Measurements from ENCODE around the gene PLCB4. TPM values are rescaled to one million over a fixed set of nuclear protein-coding genes. Genes with fewer than 3 reads are reported as not detected.

Gene PLCB4
- total RNA-seq, 1 donor, result 3.5 TPM

GRCh38 chr20:9294041-9294440 lies 225.2 kb downstream of the PLCB4 start:
- peak; percentile 32 for DNase-seq (ENCODE audit: low read depth)
- no peak for TF ChIP-seq CTCF (IDR thresholded peaks at IDR 0.05; ENCODE audit: insufficient read depth, low read depth, low read length)
- H3K4me3 ChIP-seq (ENCODE audit: low read depth, low read length), result no peak overlapping the region

GRCh38 chr20:9298906-9299305 lies 230.0 kb downstream of the PLCB4 start:
- no peak for TF ChIP-seq CTCF (IDR thresholded peaks at IDR 0.05; ENCODE audit: insufficient read depth, low read depth, low read length)
- DNase-seq (ENCODE audit: low read depth), result no peak
- H3K4me3 ChIP-seq (ENCODE audit: low read depth, low read length), result no peak overlapping the region

GRCh38 chr20:9300080-9300479 lies 231.2 kb downstream of the PLCB4 start:
- no peak for TF ChIP-seq CTCF (IDR thresholded peaks at IDR 0.05; ENCODE audit: insufficient read depth, low read depth, low read length)
- no peak for DNase-seq (ENCODE audit: low read depth)
- no peak overlapping the region for H3K4me3 ChIP-seq (ENCODE audit: low read depth, low read length)

- H3K4me3 ChIP-seq (ENCODE audit: low read depth, low read length), result no peak overlapping the region
- no peak for DNase-seq (ENCODE audit: low read depth)
- TF ChIP-seq CTCF (IDR thresholded peaks at IDR 0.05; ENCODE audit: insufficient read depth, low read depth, low read length), result no peak
Measured at GRCh38 chr20:9300534-9300933, 231.6 kb downstream of the PLCB4 start.

- no peak for TF ChIP-seq CTCF (IDR thresholded peaks at IDR 0.05; ENCODE audit: insufficient read depth, low read depth, low read length)
- DNase-seq (ENCODE audit: low read depth), result peak; percentile 52
- no peak overlapping the region for H3K4me3 ChIP-seq (ENCODE audit: low read depth, low read length)
Measured at GRCh38 chr20:9301129-9302090, 232.5 kb downstream of the PLCB4 start.

GRCh38 chr20:9302091-9302462 lies 233.2 kb downstream of the PLCB4 start:
- no peak for DNase-seq (ENCODE audit: low read depth)

More at GRCh38 chr20:9302091-9302462, 233.2 kb downstream of the PLCB4 start:
- H3K4me3 ChIP-seq (ENCODE audit: low read depth, low read length), result no peak overlapping the region
- TF ChIP-seq CTCF (IDR thresholded peaks at IDR 0.05; ENCODE audit: insufficient read depth, low read depth, low read length), result no peak

Measured in fibroblast of villous mesenchyme (primary cell).